Measurements from ENCODE around the gene PRKCZ.

Gene PRKCZ

DNA sequence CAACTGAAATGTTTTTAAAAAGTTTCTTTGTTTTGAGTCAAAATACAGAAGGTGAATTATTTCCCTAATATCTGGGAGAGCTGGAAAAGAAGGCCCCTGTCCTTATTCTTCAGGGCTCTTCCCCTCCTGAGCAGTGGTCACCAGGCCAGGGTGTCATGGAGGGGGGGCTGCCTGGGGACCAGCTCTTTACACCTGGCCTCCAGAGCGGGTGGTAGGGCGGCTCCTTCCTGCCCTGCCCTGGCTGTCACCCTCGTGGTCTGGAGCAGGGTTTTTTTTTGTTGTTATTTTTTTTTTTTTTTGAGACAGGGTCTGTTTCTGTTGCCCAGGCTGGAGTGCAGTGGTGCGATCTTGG, 184.5 kb downstream of the PRKCZ start:
- TF ChIP-seq, protein P1, sequence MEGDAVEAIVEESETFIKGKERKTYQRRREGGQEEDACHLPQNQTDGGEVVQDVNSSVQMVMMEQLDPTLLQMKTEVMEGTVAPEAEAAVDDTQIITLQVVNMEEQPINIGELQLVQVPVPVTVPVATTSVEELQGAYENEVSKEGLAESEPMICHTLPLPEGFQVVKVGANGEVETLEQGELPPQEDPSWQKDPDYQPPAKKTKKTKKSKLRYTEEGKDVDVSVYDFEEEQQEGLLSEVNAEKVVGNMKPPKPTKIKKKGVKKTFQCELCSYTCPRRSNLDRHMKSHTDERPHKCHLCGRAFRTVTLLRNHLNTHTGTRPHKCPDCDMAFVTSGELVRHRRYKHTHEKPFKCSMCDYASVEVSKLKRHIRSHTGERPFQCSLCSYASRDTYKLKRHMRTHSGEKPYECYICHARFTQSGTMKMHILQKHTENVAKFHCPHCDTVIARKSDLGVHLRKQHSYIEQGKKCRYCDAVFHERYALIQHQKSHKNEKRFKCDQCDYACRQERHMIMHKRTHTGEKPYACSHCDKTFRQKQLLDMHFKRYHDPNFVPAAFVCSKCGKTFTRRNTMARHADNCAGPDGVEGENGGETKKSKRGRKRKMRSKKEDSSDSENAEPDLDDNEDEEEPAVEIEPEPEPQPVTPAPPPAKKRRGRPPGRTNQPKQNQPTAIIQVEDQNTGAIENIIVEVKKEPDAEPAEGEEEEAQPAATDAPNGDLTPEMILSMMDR (IDR thresholded peaks at IDR 0.05; ENCODE audit: low read depth, low read length, missing control alignments) = no peak
- no peaks in the 10 kb centered on the region for H3K36me3 ChIP-seq (replicated peaks)
- DNase-seq = no peak
- H3K4me3 ChIP-seq (ENCODE audit: low read depth, low read length) = no peak overlapping the region
- in situ Hi-C loops (cut with HindIII; ENCODE audit: low pct_ligation_motif_present, low sequenced_read_pairs) = no loop called here
- H3K27me3 ChIP-seq (replicated peaks) = no peaks in the 10 kb centered on the region
- H3K27ac ChIP-seq = peak overlapping the region; percentile 54

Measured in brain microvascular endothelial cell (primary cell).